NCI-H2227 (cell line): ENCODE measurements around the gene OLAH.

ENCODE experiments used
- DNase-seq: peaks from one replicate; lab custom pipeline; 2025; ENCODE audit not compliant: unreplicated experiment; lab: John Stamatoyannopoulos, UW

Gene OLAH

DNA sequence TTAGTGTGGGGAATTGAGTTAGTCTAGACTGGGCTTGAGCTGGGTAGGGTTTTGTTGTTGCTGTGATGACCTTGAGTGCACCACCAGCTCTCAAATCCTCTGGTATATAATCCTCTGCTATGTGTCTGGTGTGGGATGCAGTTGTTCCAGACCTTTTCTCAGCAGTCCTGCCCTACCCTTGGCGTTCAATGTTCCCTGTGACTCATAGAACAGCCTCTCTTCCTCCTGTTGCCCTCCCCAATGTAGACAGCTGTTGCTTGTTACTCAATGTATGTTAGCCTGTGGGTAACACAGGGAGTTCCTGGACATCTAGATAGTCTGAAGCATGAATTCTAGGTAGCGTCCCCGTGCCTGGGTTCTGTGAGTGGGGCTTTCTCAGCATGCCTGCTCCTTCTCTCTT is 25.1 kb downstream of the OLAH start:
- DNase-seq: no peak

GRCh38 chr10:15069230-15069629 is 25.5 kb downstream of the OLAH start:
- DNase-seq: no peak

DNA sequence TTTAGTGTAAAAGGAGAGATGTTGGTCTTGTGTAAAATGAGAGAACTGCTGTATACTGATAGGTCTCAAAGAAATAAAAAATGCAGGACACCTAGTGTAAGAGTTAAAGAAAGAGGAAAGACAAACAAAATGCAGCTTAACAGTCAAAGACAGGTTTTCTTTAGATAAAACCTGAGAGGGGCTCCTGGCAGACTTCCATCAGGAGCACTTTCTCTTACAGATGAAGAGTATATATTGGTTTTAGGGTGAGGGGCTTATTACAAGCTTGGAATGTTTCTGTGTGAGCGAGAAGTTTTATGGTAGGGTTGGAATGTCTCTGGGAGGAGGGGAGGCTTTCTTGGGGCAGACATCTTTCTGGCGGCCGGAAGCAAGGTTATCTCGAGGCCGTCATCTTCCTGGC is 28.6 kb downstream of the OLAH start:
- DNase-seq: no peak

DNA sequence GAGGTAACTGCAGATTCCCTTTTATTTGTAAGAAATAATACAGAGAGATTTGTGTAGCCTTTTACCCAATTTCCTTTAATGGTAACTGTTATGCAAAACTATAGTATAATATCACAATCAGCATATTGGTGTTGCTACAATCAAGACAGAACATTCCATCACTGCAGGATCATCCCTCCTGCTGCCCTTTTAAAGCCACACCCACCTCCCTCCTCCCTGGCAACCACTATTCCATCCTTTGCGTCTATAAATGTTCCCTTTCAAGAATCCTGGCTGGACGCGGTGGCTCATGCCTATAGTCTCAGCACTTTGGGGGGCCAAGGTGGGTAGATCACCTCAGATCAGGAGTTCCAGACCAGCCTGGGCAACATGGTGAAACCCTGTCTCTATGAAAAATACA is 31.7 kb downstream of the OLAH start:
- no peak for DNase-seq

DNA sequence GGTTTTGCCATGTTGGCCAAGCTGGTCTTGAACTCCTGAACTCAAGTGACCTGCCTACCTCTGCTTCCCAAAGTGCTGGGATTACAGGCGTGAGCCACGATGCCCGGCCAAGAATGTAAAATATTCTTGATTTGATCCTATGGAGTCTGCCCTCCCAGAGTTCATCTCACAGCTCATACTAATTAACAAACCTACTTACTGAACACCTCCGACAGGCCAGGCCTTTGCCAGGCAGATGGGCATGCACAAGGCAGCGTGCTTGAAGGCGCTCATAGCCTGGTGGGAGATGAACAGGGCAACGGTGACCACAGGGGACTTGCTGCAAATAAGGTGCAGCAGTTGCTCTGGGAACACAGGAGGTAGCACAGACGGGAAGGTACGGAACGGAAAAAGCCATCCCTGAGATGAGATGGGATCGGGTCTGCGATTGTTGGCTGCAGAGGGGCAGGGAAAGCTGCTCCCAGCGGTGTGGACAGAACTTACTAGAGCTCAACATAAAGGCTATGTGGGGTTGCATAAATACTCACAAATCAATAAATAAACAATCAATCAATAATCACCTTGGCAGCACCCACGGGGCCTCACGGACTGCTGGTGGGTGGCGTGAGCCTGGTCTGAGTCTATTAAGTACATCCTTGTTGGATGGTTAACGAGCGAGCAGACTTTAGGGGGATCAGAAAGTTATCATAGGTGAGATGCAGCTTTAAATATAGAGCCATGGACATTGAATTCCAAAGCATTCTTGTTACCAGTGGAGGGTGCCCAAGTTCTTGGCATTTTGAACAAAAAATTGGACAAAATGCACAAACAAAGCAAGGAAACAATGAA is 40.1 kb downstream of the OLAH start:
- no peak for DNase-seq

- DNase-seq: peak; percentile 76
Measured at GRCh38 chr10:15084502-15084922, 40.8 kb downstream of the OLAH start.

DNA sequence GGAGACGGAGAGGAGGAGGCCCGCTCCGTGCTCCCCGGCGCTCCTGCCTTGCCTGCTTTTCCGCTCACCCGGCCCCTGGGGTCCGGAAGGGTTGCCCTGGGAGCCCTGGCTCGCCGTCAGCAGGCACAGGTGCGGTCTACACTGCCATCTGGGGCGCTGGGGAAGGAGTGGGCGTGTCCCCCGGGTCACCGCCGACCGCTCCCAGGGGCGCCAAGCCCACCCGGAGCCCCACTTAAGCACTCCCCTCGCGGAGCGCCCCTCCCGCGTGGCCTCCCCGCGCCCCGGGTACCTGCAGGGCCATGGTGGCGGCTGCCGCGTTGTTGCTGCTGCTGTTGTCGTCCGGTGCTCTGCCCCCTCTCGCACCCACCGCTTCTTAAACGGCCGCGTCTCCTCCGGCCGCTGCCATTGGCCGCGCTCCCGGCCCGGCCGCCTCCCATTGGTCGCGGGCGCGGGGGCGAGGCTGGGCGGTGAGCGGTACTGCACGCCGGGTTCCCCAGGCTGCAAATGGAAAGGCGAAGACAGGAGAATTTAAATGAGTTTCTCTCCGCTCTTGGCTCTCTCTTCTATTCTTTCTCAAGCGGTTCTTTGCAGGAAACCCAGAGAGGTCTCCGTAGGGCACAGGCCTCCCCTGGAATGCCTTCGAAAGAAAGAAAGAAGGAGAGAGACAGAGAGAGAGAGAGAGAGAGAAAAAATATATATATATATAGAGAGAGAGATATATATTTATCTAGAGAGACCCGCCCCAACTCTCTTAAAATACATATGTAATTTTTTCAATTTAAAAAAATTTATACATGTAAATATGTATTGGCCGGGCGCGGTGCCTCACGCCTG is 44.9 kb downstream of the OLAH start, which contains the start of gene ACBD7:
TSS of gene ACBD7 (minus strand) at position 349 of the 834 bp plus-strand sequence. CDS start at position 301, 48 bp downstream.
- DNase-seq: peak; percentile 90

- DNase-seq: no peak
Measured at GRCh38 chr10:15091418-15091817, 47.7 kb downstream of the OLAH start.

GRCh38 chr10:15092855-15093408 is 49.2 kb downstream of the OLAH start:
- DNase-seq: no peak

DNA sequence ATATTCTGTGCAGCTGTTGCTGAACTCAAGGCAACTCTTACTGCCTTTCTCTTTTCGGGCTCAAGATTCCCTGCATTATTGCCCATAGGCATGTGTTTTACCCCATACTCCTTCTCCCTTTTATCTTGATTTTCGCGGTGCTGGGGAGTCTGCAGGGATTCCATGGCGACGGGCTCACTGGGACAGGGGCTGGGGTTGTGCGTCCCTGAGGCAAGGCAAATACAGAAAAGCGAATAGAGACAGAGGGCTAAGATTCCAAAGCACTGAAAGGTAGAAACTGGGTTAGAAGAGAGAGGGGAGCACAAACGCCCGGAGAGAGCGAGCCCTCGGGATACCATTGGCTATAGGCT is 52.9 kb downstream of the OLAH start:
- no peak for DNase-seq

DNA sequence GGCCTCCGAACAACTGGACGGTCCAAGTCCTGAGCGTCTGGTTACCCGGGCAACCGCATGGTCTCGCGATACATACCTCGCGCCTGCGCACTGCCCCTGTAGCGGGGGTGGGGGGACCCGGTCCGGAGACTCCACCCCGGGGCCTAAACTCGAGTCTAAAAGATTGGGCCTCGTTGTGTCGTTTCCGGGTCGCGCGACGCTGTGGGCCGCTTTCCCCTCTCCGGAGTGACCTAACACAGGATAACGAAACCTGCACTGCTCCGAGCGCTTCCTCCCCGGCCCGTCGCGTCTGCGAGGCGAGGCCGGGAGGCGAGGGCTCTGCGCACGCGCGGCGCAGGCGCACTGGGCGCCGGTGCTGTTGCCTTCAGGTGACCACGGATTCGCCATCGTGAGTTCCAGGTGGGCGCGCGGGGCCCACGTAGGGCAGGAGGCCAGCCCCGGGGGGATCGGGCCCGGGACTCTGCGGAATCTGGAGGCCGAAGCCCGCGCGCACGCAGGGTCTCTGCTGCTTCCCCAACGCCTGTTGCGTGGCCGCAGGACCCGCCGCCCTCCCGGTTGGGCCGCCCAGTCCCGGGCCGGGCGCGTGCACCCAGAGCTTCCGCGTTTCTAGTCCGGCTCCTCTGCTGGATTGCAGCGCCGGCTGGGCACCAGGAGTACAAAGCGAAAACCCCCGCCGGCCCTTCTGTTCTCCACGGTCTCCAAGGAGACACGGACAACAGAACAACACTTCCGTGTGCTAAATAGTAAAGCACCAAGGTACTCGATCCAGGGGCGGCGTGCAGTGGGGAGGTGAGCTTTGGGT is 53.5 kb downstream of the OLAH start, which contains the start of gene RPP38:
TSS of gene RPP38 (plus strand) at position 345 of the 802 bp plus-strand sequence. CDS start 5,960 bp downstream, outside the sequence.
- DNase-seq: peak; percentile 94

- DNase-seq: no peak
Measured at GRCh38 chr10:15099886-15100285, 56.1 kb downstream of the OLAH start.

GRCh38 chr10:15103513-15103912 is 59.8 kb downstream of the OLAH start:
- DNase-seq: no peak

- peak; percentile 64 for DNase-seq
Measured at GRCh38 chr10:15106352-15107013, 62.7 kb downstream of the OLAH start.

DNA sequence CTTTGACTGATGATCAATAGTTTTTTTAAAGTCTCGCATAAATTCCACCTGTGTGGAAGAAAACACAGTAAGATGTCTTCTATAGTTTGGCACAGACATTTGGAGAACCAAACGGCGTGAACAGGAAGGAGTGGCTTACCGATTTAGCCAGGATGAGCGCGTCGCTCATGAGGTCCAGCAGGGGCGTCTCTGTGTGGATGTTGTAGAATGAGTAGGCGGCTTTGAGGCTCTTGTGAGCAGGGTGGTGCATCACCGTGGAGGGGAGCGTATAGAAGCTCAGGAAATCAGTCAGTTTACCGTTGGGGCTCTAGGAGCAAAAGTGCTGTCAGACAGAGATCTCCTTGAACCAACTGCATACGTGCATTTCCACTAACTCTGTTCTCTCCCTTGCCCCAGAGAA is 68.9 kb downstream of the OLAH start:
- DNase-seq: no peak

DNA sequence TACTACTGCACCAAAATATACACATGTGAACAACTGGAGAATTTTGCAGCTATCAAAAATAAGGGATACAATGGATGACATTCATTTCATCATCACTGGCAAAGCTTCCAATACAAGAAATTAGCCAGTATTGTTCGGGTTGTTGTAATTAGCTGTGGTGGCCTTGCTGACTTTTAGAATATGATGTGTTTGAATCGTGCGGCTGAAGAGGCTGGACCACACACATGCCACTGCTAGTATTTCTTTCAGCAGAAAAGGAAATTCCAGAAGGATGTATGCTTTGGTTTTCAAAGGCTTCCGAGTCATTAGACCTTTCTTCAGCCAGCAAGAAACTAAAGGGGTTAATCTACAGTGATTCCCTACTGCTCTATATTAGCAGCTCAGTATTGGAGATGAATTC is 70.0 kb downstream of the OLAH start:
- no peak for DNase-seq

GRCh38 chr10:15116225-15116624 is 72.5 kb downstream of the OLAH start:
- no peak for DNase-seq

GRCh38 chr10:15118615-15119014 is 74.9 kb downstream of the OLAH start:
- DNase-seq: no peak

DNA sequence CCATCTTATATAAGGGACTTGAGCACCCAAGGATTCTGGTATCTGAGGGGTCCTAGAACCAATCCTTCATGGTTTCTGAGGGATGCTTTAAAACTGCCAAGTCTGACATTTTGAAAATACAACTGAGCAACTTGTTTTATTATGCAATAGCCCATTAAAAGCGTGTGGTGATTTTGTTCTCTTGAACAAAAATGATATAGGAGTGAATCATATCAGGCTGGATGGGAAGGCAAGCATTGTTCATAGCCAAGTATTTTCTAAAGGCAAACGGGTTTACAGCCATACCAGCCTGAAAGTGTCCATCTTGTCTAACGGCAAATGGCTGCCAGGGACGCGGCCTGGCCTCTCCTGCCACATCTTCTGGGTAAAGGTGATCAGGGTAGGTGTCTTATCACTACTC is 76.8 kb downstream of the OLAH start:
- no peak for DNase-seq

GRCh38 chr10:15121707-15122106 is 78.0 kb downstream of the OLAH start:
- DNase-seq: no peak
